GM12801 (cell line): ENCODE data around the gene CASQ2.

Experiments used
- TF ChIP-seq, protein P1 (sequence below): IDR thresholded peaks from one replicate; pipeline ENCODE4 v1.5.1; 2011; ENCODE audit warnings: control low read depth; ENCODE audit not compliant: insufficient read length; ENCODE audit errors: extremely low read depth

CASQ2 gene

DNA sequence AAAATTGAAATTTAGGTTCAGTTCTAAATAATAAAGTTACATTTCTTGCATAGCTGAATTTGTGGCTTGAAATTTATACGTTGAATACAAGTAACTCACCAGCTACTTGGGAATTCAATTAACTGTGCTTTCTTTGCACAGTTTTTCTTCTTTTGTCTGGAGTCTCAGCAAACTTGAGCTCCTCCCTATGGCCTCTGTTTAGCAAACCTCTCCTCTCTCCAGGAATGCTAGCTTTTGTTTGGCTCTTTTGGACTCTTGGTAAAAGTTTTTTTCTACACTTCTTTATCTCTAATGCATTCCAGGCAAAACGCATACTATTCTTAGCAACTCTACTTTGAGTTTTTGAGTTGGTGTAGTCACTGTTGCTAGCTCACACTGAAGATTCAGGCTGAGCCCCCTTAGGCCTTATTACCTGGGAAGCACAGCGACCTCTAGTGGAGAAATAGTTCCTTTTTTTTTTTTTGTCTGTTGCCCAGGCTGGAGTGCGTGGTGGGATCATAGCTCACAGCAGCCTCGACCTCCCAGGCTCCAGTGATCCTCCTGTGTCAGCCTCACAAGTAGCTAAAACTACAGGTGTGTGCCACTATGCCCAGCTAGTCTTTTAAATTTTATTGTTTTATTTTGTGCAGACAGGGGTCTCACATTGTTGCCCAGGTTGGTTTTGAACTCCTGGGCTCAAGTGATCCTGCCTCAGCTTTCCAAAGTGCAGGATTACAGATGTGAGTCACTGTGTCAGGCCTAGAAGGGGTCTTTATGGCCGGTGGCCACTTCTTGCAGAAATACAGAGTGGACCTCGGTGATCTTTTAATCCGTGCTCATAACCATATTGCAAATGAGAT is 61.7 kb downstream of the CASQ2 start:
- TF ChIP-seq, protein P1, sequence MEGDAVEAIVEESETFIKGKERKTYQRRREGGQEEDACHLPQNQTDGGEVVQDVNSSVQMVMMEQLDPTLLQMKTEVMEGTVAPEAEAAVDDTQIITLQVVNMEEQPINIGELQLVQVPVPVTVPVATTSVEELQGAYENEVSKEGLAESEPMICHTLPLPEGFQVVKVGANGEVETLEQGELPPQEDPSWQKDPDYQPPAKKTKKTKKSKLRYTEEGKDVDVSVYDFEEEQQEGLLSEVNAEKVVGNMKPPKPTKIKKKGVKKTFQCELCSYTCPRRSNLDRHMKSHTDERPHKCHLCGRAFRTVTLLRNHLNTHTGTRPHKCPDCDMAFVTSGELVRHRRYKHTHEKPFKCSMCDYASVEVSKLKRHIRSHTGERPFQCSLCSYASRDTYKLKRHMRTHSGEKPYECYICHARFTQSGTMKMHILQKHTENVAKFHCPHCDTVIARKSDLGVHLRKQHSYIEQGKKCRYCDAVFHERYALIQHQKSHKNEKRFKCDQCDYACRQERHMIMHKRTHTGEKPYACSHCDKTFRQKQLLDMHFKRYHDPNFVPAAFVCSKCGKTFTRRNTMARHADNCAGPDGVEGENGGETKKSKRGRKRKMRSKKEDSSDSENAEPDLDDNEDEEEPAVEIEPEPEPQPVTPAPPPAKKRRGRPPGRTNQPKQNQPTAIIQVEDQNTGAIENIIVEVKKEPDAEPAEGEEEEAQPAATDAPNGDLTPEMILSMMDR, result no peak

DNA sequence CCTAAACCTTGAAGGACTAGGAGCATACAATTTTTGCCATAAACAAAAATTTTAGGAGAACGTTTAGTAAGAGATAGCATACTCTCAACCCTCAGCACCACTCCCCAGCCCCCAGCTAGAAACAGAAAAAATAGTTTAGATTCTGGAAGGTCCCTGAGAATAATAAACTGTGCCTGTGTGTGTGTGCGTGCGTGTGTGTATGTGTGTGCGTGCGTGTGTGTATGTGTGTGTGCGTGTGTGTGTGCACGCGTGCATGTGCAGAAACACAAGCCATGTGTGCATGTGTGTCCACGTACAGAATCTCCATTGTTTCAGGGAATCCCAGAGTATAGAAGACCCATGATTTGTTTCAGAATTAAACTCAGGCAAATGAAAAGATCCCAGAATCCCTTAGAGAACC is 62.6 kb downstream of the CASQ2 start:
- TF ChIP-seq, protein P1, result no peak

DNA sequence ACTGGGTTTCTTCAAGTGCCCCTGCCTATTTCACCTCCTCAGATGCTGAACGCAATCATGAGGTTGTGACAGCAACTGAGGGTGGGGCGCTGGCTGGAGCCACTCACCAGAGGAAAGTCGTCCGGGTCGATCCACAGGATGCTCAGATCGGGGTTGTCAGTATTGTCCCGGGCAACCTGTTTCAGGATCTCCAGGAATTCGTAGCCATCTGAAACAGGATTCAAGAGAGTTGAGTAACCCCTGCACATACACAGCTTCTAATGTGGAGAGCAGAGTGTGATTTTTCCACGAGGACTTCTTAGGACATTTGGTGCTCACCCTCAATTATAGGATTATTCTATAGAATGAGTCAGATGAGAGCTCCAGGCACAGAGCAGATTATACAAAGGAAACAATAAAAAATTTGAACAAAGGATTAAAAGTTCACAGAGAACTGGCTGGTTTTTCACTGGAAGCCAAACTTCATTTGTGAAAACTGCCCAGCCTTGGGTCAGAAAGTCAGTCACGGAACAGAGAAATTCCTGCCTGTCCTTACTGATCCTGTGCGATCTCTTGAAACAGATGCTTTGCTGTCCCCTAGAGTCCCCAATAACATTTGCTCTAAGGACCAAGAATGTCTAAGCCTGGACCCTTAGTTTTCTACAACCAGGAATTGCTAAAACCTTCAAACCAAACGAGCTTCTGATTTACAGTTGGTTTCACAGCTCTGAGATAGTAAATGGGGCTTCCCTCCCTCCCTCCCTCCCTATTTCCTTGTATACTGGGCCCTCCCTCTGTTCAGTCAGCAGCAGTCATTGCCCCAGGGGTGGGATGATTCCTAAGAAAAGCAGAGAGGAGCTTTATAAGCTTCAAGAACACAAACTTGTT is 63.2 kb downstream of the CASQ2 start:
- TF ChIP-seq, protein P1, result no peak

DNA sequence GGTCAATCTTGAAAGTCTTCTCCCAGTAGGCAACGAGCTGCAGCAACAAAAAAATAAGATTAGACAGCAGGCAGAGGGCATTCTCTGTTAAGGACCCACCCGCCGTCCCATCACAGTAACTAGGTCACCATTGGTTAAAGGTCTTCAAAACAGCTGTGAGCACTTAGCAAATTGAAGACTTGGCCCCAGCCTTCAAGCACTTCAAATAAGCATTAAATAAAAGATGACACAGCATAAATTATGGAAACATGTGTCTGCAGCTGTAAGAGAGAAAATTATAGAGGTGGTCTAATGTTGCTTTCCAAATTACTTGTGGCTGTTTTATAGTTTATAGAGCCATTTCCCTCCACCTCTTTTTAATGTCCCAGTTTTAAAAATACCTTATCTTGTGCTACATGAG is 65.6 kb downstream of the CASQ2 start:
- TF ChIP-seq, protein P1, result no peak

DNA sequence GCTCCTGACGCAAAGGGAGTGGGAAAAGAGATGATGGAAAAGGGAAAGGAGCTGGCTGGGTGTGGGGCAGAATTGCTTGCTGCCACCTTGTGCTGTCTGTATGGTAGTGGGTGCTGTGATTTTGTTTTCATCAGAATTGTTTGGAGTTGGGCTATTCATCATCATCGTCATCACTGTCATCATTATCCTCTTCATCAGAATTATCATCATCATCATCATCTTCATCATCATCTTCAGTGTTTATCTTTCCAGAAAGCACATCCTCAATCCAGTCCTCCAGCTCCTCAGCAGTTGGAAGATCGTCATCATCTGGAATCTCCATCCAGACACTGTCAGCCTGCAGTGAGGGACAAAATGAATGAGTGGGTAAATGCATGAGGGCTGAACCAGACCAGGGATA is 67.4 kb downstream of the CASQ2 start:
- TF ChIP-seq, protein P1, result no peak

DNA sequence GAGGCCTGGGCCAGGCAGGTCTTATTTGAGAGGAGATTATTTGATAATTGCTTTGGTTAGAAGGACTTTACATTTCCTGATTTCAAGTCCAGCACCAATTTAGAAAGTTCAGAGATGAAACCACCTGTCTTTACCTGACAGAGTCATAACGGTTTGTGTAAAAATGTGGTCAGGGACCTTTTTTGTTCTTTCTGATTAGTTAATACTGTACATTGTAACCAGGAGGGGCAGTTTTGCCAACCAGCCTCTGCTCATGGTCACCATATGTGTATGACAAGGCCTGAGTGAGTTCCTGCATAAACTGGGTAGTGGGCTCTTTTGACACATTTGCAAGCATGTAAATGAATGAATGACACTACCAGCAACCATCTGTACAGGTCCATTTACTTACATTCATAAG is 70.9 kb downstream of the CASQ2 start:
- TF ChIP-seq, protein P1, result no peak

DNA sequence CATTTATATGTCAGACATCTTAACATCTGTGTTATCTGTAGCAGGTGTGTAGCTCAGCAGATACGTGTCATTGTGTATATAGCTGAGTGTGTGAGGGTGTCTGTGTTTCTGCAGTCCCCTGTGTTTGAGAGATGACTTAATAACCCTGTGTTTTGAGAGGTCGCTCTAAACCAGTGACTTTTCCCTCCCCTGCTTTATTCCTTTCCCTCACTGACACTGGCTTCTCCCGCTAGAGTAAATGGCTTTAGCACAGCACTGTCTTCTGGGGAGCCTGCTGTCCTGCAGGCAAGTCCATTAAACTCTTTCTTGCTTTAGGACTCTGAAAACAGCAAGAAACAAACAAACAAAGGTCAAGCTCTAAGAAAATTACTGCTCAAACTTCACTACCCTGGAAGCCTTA is 73.7 kb downstream of the CASQ2 start:
- TF ChIP-seq, protein P1, result no peak
